Measurements from ENCODE around the gene MAN1B1.

Gene MAN1B1

DNA sequence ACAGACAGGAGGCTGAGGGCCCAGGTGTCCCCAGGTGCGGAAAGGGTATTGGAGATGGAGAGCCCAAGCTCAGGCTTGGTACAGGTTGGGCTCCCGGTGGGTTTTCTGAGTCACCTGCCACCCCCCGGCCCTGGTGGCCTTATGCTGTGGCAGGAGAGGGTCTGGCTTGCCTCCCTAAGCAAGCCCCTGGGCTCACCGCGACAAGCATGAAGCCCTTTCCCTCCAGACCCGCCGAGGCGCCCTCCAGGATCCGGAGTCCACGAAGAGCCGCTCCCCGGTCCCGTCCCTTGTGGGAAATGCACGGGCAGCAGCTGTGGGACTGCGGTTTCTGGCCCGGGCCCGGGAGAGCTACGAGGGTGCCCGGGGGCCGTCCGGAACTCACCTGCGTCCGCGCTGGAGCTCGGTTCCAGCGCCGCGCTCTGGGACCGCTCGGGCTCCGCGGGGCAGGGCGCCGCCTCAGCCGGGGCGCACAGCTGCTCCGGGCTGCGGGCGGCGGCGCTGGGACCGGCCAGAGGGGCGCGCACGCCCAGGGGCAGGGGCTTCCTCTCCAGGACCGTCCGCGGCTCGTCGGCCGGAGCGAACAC, 17.2 kb upstream of the MAN1B1 start:
- no peak for DNase-seq

- DNase-seq: peak; percentile 49 to 66
These were observed 16.4 kb upstream of the MAN1B1 start, which contains the start of gene SAPCD2 for GRCh38 chr9:137070201-137070905. Gene SAPCD2 (minus strand): TSS chr9:137070557. CDS start chr9:137070460, 97 bp downstream.

GRCh38 chr9:137070906-137071275, 15.9 kb upstream of the MAN1B1 start:
- no peak for DNase-seq

DNA sequence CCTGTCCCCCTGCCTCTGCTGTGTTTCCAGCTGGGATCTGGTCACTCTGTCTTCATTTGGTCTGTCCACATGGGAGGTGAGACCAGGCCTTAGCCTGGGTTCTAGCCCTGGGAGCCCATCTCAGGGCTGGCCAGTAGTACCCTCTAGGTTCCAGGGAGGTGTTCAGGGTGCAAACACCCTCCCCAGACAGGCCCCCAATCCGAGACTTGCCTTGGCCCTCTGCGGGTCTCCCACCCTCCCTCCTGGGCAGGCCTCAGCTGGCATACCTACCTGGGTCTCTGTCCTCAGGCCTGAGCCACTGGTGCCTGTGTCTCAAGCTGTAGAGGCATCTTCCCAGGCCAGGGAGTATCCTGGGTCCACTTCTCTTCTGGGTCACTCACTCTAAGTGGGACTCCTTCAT, 15.5 kb upstream of the MAN1B1 start:
- no peak for DNase-seq

- no peak for DNase-seq
These were observed 12.8 kb upstream of the MAN1B1 start for GRCh38 chr9:137073992-137074399.

- no peak for DNase-seq
These were observed 12.0 kb upstream of the MAN1B1 start for GRCh38 chr9:137074657-137075274.

DNA sequence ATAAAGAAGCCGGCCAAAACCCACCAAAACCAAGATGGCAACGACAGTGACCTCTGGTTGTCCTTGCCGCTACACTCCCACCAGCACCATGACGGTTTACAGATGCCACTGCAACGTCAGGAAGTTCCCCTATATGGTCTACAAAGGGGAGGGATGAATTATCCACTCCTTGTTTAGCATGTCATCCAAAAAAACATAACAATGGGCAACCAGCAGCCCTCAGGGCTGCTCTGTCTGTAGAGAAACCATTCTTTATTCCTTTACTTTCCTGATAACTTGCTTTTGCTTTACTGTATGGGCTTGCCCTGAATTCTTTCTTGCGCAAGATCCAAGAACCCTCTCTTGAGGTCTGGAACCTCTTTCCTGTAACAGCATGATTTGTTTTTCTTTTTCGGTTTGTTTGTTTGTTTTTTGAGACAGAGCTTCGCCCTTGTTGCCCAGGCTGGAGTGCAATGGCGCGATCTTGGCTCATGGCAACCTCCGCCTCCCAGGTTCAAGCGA, 11.5 kb upstream of the MAN1B1 start:
- DNase-seq: no peak

DNA sequence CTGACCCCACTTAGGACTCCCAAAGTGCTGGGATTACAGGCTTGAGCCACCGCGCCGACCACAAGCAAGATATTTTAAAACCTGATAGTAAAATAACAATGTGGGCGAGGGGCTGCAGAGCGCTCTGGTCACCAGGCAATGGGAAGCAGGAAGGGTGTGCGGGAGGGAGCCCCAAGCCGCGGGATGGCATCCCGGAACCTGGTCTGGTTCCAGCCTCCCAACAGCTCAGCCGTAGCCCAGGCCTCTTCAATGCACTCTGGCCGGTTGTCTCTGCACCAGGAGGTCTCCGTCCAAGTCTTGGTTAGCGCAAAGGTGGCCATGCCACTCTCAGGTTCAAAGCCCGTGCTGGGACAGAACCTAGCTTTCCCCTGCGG, 10.2 kb upstream of the MAN1B1 start:
- no peak for DNase-seq

DNA sequence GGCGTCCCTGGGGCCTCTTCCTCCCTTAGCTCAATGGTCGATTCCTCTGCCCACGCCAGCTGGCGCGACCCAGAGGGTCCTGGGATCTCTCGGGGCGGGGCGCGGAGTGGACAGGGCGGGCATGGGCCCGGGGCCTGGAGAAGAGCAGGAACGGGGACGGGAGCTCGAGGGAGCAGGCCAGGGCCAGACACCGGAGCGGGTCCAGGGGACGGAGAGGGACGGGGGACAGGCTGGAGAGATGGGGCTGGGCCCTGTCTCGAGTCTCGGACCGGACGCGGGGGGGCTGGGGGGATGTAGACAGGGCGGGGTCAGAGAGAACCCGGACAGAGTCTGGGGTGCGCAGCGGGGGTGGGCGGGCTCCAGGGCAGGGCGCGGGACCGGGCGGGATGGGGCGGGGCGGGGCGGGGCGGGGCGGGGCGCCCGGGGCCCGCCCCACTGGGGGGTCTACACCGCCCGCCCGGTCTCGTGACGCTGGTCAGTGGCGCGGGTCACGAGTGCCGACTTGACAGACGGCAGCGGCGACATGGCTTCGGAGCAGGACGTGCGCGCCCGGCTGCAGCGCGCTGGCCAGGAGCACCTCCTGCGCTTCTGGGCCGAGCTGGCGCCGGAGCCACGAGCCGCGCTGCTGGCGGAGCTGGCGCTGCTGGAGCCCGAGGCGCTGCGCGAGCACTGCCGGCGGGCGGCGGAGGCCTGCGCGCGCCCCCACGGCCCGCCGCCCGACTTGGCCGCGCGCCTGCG, 9.6 kb upstream of the MAN1B1 start, which contains the start of gene UAP1L1:
UAP1L1 (plus strand) TSS at position 508 of the 738 bp plus-strand sequence; CDS start at position 524, 16 bp downstream.
- DNase-seq: no peak

DNA sequence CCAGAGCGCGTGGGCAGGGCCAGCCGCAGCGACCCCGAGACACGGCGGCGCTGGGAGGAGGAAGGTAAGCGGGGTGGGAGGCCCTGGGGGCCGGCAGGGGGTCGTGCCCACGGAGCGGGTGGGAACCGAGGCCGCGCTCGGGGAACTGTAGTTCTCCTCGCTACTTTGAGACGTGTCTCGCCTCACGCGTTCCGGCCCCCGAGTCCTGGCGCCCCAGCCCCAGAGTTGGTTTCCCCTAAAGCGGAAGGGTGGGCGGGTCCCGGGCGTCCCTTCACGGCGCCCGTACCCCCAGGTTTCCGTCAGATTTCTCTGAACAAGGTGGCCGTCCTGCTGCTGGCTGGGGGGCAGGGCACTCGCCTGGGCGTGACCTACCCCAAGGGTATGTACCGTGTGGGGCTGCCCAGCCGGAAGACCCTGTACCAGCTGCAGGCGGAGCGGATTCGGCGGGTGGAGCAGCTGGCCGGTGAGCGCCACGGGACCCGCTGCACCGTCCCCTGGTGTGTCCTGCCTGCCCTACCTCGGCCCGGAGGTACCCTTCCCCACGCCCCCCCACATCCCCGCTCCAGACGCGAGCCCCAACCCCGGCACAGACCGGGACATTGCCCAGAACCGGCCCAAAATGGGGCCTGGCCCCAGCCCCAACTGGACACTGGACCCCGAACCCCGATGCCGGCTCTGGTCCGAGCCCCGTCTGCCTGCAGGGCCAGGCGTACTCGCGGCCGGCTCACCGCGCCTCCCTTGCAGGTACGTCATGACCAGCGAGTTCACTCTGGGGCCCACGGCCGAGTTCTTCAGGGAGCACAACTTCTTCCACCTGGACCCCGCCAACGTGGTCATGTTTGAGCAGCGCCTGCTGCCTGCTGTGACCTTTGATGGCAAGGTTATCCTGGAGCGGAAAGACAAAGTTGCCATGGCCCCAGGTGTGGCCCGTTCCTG, 8.8 kb upstream of the MAN1B1 start:
- no peak for DNase-seq

GRCh38 chr9:137078701-137079400, 7.9 kb upstream of the MAN1B1 start:
- no peak for DNase-seq

GRCh38 chr9:137079401-137079787, 7.4 kb upstream of the MAN1B1 start:
- DNase-seq: no peak

- no peak for DNase-seq
These were observed 6.3 kb upstream of the MAN1B1 start for GRCh38 chr9:137080260-137081122.

GRCh38 chr9:137082222-137082924, 4.4 kb upstream of the MAN1B1 start:
- DNase-seq: no peak

- DNase-seq: no peak
These were observed 3.9 kb upstream of the MAN1B1 start for GRCh38 chr9:137082925-137083290.

DNA sequence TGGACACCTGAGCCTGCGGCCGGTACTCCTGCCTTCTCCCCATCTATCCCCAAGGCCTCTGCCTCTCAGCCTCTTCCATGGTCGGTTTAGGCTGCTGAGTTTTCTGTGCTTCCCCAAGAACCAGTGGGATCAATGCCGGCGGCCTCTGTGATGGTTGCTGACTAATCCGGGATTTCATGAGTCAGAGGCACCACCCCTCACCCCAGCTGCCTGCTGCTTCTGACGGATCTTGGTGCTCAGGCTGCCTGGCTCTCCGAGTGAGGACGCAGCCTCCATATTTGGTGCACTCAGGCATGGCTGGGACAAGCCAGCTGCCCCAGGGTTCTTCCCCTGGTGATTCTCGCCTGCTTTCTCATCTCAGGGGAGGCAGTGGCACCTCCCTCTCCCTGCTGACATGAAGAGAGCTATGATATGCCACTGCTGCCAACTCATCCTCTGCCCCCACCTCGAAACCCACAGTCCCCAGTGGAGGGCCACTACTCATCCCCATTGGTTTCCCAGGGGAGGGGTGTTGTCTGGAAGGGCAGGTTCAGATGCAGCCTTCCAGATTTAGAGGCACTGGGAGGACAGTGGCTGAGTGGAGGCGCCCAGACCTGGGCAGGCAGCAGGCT, 3.3 kb upstream of the MAN1B1 start:
- DNase-seq: no peak

DNA sequence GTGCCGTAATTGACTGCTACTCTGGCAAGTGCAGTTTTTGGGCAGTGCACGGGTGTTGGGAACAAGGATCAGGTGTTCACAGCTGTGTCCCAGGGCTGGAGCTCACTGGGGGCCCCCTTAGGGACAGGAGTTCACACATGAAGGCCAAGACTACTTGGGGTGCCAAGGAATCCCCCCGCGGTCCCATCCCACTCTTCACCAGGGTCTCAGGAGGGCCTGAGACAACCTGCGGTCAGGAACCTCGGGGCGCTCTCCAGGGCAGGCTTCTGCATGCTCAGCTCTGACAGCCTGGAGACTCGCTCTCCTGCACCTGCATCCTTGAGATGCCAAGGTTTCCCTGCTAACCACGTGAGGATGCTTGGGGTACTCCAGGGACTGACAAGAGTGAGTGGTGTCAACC, 2.3 kb upstream of the MAN1B1 start:
- DNase-seq: no peak

GRCh38 chr9:137085920-137086530, 760 bp upstream of the MAN1B1 start:
- DNase-seq: peak in 1 of 2 donors; percentile 42

GRCh38 chr9:137087409-137087925, 682 bp downstream of the MAN1B1 start:
- DNase-seq: no peak
